DOHH2 (cell line): ENCODE results near the gene BTBD7.

Experiments
- EZH2phosphoT487 ChIP-seq: fragments of 200-600 bp; sonication (generic); IDR thresholded peaks from 2 replicates; pipeline ENCODE4 v1.6.1; 2017; ENCODE audit warnings: borderline replicate concordance, mild to moderate bottlenecking, antibody characterized with exemption, low read length, moderate library complexity, mixed read lengths
- TF ChIP-seq, protein P1 (sequence below): fragments of 200-600 bp; sonication (generic); IDR thresholded peaks from one replicate; pipeline ENCODE4 v1.5.1; 2014; ENCODE audit warnings: antibody characterized with exemption, mild to moderate bottlenecking, low read depth, low read length; ENCODE audit not compliant: poor library complexity, severe bottlenecking

DNA sequence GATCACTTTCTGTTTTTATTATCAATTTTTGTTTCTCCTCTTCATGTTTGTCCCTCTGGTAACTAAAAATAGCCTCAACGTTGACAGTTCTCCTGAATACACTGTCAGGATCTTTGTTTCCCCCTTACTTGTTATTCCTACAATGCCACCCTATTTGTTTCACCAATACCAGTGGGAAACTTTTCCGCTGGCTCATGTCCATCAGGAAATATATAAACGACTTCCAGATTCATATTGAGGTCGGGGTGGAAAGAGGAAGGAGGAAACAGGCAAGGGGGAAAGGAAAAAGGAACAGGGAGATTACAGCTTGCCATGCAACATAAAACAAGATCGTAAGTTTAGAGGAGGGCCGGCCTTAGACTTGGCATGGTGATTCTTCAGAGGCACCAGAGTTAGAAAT is 61.7 kb downstream of the BTBD7 start:
- TF ChIP-seq, protein P1, sequence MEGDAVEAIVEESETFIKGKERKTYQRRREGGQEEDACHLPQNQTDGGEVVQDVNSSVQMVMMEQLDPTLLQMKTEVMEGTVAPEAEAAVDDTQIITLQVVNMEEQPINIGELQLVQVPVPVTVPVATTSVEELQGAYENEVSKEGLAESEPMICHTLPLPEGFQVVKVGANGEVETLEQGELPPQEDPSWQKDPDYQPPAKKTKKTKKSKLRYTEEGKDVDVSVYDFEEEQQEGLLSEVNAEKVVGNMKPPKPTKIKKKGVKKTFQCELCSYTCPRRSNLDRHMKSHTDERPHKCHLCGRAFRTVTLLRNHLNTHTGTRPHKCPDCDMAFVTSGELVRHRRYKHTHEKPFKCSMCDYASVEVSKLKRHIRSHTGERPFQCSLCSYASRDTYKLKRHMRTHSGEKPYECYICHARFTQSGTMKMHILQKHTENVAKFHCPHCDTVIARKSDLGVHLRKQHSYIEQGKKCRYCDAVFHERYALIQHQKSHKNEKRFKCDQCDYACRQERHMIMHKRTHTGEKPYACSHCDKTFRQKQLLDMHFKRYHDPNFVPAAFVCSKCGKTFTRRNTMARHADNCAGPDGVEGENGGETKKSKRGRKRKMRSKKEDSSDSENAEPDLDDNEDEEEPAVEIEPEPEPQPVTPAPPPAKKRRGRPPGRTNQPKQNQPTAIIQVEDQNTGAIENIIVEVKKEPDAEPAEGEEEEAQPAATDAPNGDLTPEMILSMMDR, result no peak
- TF ChIP-seq EZH2phosphoT487, result no peak
